HL-60 (cell line): ENCODE results near the gene UNC119.

Experiments
- CTCF ChIP-seq: IDR thresholded peaks from one replicate; pipeline ENCODE4 v1.5.1; 2011; ENCODE audit warnings: low read length, control low read depth, inconsistent platforms; ENCODE audit not compliant: insufficient read depth
- GABPA ChIP-seq: IDR thresholded peaks from 2 replicates; pipeline ENCODE4 v1.6.1; 2012; ENCODE audit warnings: low read depth
- POLR2AphosphoS5 ChIP-seq: IDR thresholded peaks from 2 replicates; pipeline ENCODE4 v1.6.1; 2012; ENCODE audit warnings: low read depth
- REST ChIP-seq: IDR thresholded peaks from 2 replicates; pipeline ENCODE4 v1.6.1; 2012; ENCODE audit warnings: low read depth; ENCODE audit not compliant: insufficient replicate concordance
- SPI1 ChIP-seq: IDR thresholded peaks from 2 replicates; pipeline ENCODE4 v1.6.1; 2012; ENCODE audit warnings: low read depth, mild to moderate bottlenecking, borderline replicate concordance

- TF ChIP-seq CTCF: no peak
- no peak for TF ChIP-seq POLR2AphosphoS5
- no peak for TF ChIP-seq SPI1
- no peak for TF ChIP-seq GABPA
- TF ChIP-seq REST: no peak
These were observed 21.6 kb upstream of the UNC119 start for GRCh38 chr17:28573966-28574480.
